ENCODE data around the gene VPS52. TPM values are rescaled to one million over a fixed set of nuclear protein-coding genes. Genes with fewer than 3 reads are reported as not detected.
A peak's percentile ranks its signal among the peaks of the same experiment; 100 is the strongest.

The VPS52 gene
- total RNA-seq, 1 donor from 2014 or later = 67.4 TPM

DNA sequence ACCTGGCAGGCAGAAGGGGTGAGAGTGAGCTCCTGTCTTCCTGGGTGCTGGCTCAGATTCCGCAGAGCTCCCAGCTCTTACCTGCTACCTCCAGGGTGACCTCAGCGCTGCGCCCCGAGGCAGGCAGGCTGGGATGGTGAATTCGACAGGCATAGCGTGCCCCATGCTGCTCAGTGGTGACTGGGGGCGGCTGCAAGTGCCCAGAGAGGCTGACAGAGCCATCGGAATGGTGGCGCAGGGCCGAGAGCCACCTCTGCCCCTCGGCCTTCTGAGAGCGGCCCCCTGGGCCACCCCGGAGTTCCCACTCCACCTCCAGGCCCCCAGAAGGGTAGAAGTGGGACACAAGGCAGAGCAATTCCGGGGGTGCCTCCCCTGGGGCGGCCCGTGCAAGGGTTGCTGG lies 32.5 kb upstream of the VPS52 start:
- H3K9me3 Mint-ChIP-seq (ENCODE audit: unreplicated experiment) = no peaks in the 10 kb centered on the region
- H3K36me3 Mint-ChIP-seq (ENCODE audit: unreplicated experiment) = peaks cover 21% of the 10 kb centered on the region
- DNase-seq (ENCODE audit: extremely low spot score, unreplicated experiment) = no peak
- H3K27me3 Mint-ChIP-seq (ENCODE audit: unreplicated experiment) = no peaks in the 10 kb centered on the region
- peaks cover 27% of the 10 kb centered on the region for H3K4me1 Mint-ChIP-seq (ENCODE audit: unreplicated experiment)
- TF ChIP-seq, protein P1, sequence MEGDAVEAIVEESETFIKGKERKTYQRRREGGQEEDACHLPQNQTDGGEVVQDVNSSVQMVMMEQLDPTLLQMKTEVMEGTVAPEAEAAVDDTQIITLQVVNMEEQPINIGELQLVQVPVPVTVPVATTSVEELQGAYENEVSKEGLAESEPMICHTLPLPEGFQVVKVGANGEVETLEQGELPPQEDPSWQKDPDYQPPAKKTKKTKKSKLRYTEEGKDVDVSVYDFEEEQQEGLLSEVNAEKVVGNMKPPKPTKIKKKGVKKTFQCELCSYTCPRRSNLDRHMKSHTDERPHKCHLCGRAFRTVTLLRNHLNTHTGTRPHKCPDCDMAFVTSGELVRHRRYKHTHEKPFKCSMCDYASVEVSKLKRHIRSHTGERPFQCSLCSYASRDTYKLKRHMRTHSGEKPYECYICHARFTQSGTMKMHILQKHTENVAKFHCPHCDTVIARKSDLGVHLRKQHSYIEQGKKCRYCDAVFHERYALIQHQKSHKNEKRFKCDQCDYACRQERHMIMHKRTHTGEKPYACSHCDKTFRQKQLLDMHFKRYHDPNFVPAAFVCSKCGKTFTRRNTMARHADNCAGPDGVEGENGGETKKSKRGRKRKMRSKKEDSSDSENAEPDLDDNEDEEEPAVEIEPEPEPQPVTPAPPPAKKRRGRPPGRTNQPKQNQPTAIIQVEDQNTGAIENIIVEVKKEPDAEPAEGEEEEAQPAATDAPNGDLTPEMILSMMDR (IDR thresholded peaks at IDR 0.05) = no peak
- H3K27ac Mint-ChIP-seq (ENCODE audit: unreplicated experiment) = no peak overlapping the region
- H3K4me3 Mint-ChIP-seq (ENCODE audit: unreplicated experiment) = no peak overlapping the region

DNA sequence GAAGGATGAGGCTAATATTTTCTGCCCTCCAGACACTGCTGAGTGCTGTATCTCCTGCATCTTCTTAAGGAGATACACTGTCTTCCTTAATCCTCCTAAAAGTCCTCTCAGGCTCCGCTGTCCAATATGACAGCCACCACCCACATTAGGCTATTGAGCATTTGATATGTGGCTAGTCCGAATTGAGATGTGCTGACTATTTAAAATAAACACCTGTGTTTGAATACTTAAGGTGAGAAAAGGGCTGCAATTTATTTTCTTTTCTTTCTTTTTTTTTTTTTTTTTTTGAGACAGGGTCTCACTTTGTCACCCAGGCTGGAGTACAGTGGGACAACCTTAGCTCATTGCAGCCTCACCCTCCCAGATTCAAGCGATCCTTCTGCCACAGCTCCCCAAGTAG lies 30.2 kb upstream of the VPS52 start:
- TF ChIP-seq, protein P1 (IDR thresholded peaks at IDR 0.05) = no peak
- Mint-ChIP-seq H3K27ac (ENCODE audit: unreplicated experiment) (peak overlapping the region; percentile 57), H3K4me1 (ENCODE audit: unreplicated experiment) (peaks cover 31% of the 10 kb centered on the region), H3K36me3 (ENCODE audit: unreplicated experiment) (peaks cover 16% of the 10 kb centered on the region), H3K4me3 (ENCODE audit: unreplicated experiment) (no peak overlapping the region), H3K27me3 (ENCODE audit: unreplicated experiment) (no peaks in the 10 kb centered on the region), H3K9me3 (ENCODE audit: unreplicated experiment) (no peaks in the 10 kb centered on the region)
- DNase-seq (ENCODE audit: extremely low spot score, unreplicated experiment) = no peak

DNA sequence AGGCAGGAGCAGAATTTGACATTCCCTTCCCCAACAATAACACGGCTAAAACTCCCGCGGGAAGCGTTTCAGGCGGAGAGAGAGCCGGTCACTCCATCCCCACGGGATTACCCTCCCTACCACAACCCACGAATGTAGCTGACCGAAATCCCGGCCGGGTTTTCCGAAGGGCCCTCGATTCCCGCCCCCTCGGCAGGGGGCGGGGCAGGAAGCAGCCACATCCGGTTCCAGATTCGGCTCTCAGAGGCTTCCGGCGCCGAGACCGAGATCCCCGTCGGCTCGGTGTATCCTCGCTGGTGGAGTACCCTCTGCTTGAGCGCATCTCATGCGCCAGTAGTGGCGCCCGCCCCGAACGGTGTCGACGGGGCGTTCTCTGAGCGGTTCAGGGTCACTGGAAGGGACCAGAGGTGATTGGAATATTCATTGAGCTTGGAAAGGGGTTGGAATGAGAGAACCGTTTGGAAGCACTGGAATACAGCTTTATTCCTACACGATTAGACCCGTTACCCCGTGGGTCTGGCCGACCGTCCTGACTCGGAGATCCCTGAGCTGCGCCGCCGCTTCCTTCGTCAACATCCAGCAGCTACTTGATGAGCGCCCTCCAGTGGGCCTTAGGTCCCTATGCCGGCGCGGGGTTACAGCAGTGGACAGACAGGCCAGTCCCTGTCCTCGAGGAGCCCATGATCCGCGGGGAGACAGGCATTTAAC lies 27.7 kb upstream of the VPS52 start:
- DNase-seq (ENCODE audit: extremely low spot score, unreplicated experiment) = peak; percentile 96
- H3K9me3 Mint-ChIP-seq (ENCODE audit: unreplicated experiment) = no peaks in the 10 kb centered on the region
- TF ChIP-seq, protein P1 (IDR thresholded peaks at IDR 0.05) = peak; percentile 88
- no peaks in the 10 kb centered on the region for H3K27me3 Mint-ChIP-seq (ENCODE audit: unreplicated experiment)
- peaks cover 30% of the 10 kb centered on the region for H3K4me1 Mint-ChIP-seq (ENCODE audit: unreplicated experiment)
- H3K4me3 Mint-ChIP-seq (ENCODE audit: unreplicated experiment) = peak overlapping the region; percentile 98
- peaks cover 19% of the 10 kb centered on the region for H3K36me3 Mint-ChIP-seq (ENCODE audit: unreplicated experiment)
- peak overlapping the region; percentile 100 for H3K27ac Mint-ChIP-seq (ENCODE audit: unreplicated experiment)

DNA sequence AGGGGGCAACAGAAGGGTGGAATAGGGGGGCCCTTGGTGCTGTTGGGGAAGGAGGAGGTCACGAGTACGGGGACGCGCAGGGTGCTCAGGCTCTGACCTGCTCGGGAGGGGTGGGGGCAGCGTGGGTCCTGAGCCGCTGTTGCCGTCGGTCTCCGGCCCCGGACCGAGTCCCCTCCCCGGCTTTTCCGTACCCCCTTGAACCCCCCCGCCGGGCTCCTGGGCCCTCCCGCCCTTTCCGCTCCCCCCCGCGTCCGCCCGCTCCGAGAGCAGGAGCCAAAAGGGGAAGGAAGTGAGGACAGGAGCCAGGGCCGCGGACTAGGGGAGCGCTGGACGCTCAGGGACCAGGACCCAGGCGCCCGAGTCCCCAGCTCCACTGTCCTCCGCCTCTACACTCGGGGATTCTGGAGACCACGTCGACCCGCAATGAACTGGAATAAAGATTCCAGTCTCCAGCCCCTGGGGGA lies 27.1 kb upstream of the VPS52 start, which contains the start of gene RGL2:
Gene RGL2, minus strand, starts transcription at position 170 of the 464 bp plus-strand sequence. CDS start 332 bp downstream, outside the sequence.
- Mint-ChIP-seq H3K4me3 (ENCODE audit: unreplicated experiment) (peak within 1 kb of the TSS; percentile 98), H3K4me1 (ENCODE audit: unreplicated experiment) (peaks cover 30% of the 10 kb centered on the region), H3K27ac (ENCODE audit: unreplicated experiment) (peak within 1 kb of the TSS; percentile 100), H3K27me3 (ENCODE audit: unreplicated experiment) (no peaks in the 10 kb centered on the region), H3K9me3 (ENCODE audit: unreplicated experiment) (no peaks in the 10 kb centered on the region), H3K36me3 (ENCODE audit: unreplicated experiment) (peaks cover 20% of the 10 kb centered on the region)
- no peak for DNase-seq (ENCODE audit: extremely low spot score, unreplicated experiment)
- TF ChIP-seq, protein P1 (IDR thresholded peaks at IDR 0.05) = no peak

DNA sequence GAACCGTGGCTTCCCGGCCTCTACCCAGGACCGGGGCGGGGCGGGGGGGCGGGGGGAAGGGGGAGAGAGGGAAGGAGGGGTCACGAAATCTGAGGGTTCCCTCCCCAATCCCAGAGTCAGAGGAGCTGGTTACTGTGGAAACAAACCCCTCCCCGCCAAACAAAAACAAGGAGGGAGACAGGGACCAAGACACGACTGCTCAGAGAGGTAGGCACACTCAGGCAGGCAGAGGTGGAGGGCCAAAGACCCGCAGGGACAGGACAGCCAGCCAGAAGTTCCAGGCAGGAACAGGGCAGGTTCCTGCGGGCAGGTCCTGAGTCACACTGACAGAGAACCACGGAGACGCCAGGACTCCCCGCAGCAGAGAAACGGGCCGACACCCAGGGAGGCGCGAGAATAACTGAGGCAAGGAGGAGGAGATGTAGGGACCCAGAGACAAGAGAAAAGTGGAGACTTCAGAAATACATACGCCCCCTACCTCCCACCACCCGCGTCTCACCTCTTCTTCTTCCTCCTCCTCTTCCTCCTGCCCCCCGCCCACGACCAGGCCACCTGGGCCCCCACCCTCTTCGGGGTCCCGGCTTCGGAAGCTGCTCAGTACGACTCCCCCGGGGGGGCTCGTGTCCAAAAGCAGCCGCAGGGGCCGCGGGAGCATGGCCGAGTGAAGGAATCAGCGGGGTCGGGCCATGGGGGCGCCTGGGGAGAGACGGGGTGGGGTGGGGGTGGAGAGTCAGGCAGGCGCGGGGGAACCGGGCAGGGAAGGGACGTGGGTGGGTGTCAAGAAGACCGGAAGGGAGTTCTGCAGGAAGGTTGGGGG lies 26.5 kb upstream of the VPS52 start:
- H3K4me1 Mint-ChIP-seq (ENCODE audit: unreplicated experiment) = peaks cover 30% of the 10 kb centered on the region
- H3K36me3 Mint-ChIP-seq (ENCODE audit: unreplicated experiment) = peaks cover 17% of the 10 kb centered on the region
- H3K4me3 Mint-ChIP-seq (ENCODE audit: unreplicated experiment) = peak overlapping the region; percentile 98
- no peaks in the 10 kb centered on the region for H3K9me3 Mint-ChIP-seq (ENCODE audit: unreplicated experiment)
- peak overlapping the region; percentile 100 for H3K27ac Mint-ChIP-seq (ENCODE audit: unreplicated experiment)
- TF ChIP-seq, protein P1 (IDR thresholded peaks at IDR 0.05) = peak; percentile 15
- no peaks in the 10 kb centered on the region for H3K27me3 Mint-ChIP-seq (ENCODE audit: unreplicated experiment)
- no peak for DNase-seq (ENCODE audit: extremely low spot score, unreplicated experiment)

All from osteocyte (in vitro differentiated cells).